ENCODE data around the gene EFEMP1.

Gene EFEMP1

GRCh38 chr2:55869637-55870325 is 53.8 kb downstream of the EFEMP1 start:
- Histone ChIP-seq H3K4me1 (ENCODE audit: control insufficient read depth in 1 of 2, insufficient read depth in 1 of 2, low read depth in 1 of 2, low read length in 1 of 2) (no peaks in the 10 kb centered on the region), H3K9me3 (no peaks in the 10 kb centered on the region), H3K4me3 (ENCODE audit: low read depth in 1 of 2, low read length in 1 of 2) (no peak overlapping the region), H3K27me3 (no peaks in the 10 kb centered on the region), H3K36me3 (no peaks in the 10 kb centered on the region), H3K27ac (no peak overlapping the region)
- no peak for TF ChIP-seq CTCF (IDR thresholded peaks at IDR 0.05)

- no peak overlapping the region for H3K27ac ChIP-seq
- no peaks in the 10 kb centered on the region for H3K36me3 ChIP-seq
- no peak for TF ChIP-seq CTCF (IDR thresholded peaks at IDR 0.05)
- H3K4me1 ChIP-seq (ENCODE audit: control insufficient read depth in 1 of 2, insufficient read depth in 1 of 2, low read depth in 1 of 2, low read length in 1 of 2), result no peaks in the 10 kb centered on the region
- H3K4me3 ChIP-seq (ENCODE audit: low read depth in 1 of 2, low read length in 1 of 2), result no peak overlapping the region
- H3K9me3 ChIP-seq, result no peaks in the 10 kb centered on the region
- H3K27me3 ChIP-seq, result no peaks in the 10 kb centered on the region
These were observed 58.3 kb downstream of the EFEMP1 start for GRCh38 chr2:55865096-55865835.

GRCh38 chr2:55864351-55865084 is 59.1 kb downstream of the EFEMP1 start:
- no peak for TF ChIP-seq CTCF (IDR thresholded peaks at IDR 0.05)
- Histone ChIP-seq H3K9me3 (no peaks in the 10 kb centered on the region), H3K27me3 (no peaks in the 10 kb centered on the region), H3K4me1 (ENCODE audit: control insufficient read depth in 1 of 2, insufficient read depth in 1 of 2, low read depth in 1 of 2, low read length in 1 of 2) (no peaks in the 10 kb centered on the region), H3K36me3 (no peaks in the 10 kb centered on the region), H3K4me3 (ENCODE audit: low read depth in 1 of 2, low read length in 1 of 2) (no peak overlapping the region), H3K27ac (no peak overlapping the region)

GRCh38 chr2:55862673-55863390 is 60.8 kb downstream of the EFEMP1 start:
- Histone ChIP-seq H3K9me3 (no peaks in the 10 kb centered on the region), H3K27ac (no peak overlapping the region), H3K36me3 (no peaks in the 10 kb centered on the region), H3K27me3 (no peaks in the 10 kb centered on the region), H3K4me3 (ENCODE audit: low read depth in 1 of 2, low read length in 1 of 2) (no peak overlapping the region), H3K4me1 (ENCODE audit: control insufficient read depth in 1 of 2, insufficient read depth in 1 of 2, low read depth in 1 of 2, low read length in 1 of 2) (no peaks in the 10 kb centered on the region)
- no peak for TF ChIP-seq CTCF (IDR thresholded peaks at IDR 0.05)

GRCh38 chr2:55862246-55862645 is 61.3 kb downstream of the EFEMP1 start:
- Histone ChIP-seq H3K27ac (no peak overlapping the region), H3K4me3 (ENCODE audit: low read depth in 1 of 2, low read length in 1 of 2) (no peak overlapping the region)

More at GRCh38 chr2:55862246-55862645, 61.3 kb downstream of the EFEMP1 start:
- Histone ChIP-seq H3K27me3 (no peaks in the 10 kb centered on the region), H3K36me3 (no peaks in the 10 kb centered on the region), H3K4me1 (ENCODE audit: control insufficient read depth in 1 of 2, insufficient read depth in 1 of 2, low read depth in 1 of 2, low read length in 1 of 2) (no peaks in the 10 kb centered on the region), H3K9me3 (no peaks in the 10 kb centered on the region)
- TF ChIP-seq CTCF (IDR thresholded peaks at IDR 0.05), result no peak
